NCI-H774 (cell line): ENCODE results near the gene AZI2.

Source experiments
- DNase-seq: peaks from one replicate; lab custom pipeline; 2025; lab: John Stamatoyannopoulos, UW

Gene AZI2, protein sequence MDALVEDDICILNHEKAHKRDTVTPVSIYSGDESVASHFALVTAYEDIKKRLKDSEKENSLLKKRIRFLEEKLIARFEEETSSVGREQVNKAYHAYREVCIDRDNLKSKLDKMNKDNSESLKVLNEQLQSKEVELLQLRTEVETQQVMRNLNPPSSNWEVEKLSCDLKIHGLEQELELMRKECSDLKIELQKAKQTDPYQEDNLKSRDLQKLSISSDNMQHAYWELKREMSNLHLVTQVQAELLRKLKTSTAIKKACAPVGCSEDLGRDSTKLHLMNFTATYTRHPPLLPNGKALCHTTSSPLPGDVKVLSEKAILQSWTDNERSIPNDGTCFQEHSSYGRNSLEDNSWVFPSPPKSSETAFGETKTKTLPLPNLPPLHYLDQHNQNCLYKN

GRCh38 chr3:28348629-28349468, at the start of gene AZI2, which contains the start of gene ZCWPW2:
Gene AZI2 (minus strand): TSS chr3:28348824. CDS start chr3:28340617, 8,207 bp downstream.
Gene ZCWPW2 (plus strand): TSS chr3:28348721. CDS start chr3:28413069, 64,348 bp downstream.
- peak; percentile 90 for DNase-seq

- DNase-seq, result no peak
Measured at GRCh38 chr3:28388978-28389377, 40.4 kb upstream of the AZI2 start.

GRCh38 chr3:28386049-28386448, 37.4 kb upstream of the AZI2 start:
- no peak for DNase-seq

- no peak for DNase-seq
Measured at GRCh38 chr3:28376424-28376823, 27.8 kb upstream of the AZI2 start.

DNA sequence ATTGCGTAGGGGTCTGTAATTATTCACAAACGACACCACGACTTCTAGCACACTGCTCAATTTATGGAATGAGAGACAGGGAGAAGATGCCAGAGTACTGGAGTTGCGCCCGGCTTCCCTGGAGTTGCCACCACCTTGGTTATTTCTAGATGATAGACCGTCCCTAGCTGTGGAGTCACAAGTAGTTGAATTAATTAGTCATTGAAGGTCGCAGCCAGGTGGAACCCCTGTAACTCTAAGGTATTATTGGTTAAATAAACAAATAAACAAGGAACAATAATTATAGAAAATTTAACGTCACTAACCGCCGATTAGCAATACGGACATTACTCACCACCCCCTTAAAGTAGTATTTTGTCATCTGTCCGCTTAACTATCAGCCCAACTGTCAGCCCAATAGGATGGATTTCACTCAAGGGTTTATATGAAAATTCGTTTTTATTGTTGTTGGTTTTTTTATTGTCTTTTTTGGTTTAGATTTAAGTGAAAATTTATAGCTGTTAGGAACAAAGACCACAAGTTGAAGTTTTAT, 911 bp upstream of the AZI2 start:
- peak; percentile 50 for DNase-seq

DNA sequence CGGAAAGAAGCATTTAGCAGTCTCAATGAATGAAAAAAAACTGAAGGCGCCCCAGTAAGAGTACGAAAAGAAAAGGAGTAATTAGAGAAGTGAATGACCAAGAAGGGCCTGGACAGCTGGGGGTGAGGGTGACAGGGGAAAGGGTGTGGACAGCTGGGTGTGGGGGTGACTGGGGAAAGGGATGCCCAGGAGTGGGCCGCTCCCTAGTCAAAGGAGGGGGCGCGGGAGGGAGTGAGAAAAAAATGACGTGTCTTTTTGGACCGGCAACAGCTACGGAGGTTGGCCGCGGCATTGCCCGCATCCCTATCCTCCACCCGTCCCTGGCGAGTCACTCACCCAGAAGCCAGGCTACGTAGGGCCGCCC, 377 bp downstream of the AZI2 start:
- no peak for DNase-seq

GRCh38 chr3:28347374-28348264, 1.0 kb downstream of the AZI2 start:
- no peak for DNase-seq

DNA sequence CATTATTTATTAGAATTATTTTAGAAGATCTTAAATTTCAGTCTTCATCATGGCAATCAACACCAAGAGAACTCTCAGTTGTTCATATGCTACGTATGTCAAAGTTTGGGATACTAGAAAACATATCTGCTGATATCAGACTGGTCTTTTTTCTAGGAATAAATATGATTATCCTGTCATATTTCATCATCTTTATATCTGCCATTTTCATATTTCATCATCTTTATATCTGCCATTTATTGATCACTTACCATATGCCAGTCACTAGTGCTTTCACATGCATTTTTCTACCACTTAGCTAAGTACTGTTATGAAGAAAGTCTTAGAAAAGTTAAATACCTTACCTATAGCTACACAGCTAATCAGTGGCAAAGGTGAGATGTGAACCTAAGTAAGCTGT, 2.9 kb downstream of the AZI2 start:
- no peak for DNase-seq

GRCh38 chr3:28343144-28343543, 5.5 kb downstream of the AZI2 start:
- no peak for DNase-seq

- DNase-seq, result no peak
Measured at GRCh38 chr3:28337230-28337629, 11.4 kb downstream of the AZI2 start.

DNA sequence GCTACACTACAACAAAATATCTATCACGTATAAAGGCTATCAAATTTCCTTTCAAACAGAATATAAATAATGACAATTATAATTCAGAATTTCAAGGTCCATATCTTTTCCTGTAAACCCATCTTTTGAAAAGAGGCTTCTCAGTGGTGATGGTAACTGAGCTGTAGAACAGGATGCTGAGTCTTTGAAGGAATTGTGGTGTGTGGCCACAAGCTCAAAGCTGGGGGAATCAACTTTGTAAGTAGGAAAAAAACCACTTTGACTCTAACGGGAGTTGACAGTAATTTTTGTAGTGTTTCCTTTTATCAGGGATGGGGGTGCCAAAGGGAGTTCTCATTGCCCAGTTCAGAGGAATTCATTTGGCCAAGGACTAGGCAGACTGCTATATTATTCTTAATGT, 13.4 kb downstream of the AZI2 start:
- DNase-seq, result no peak

GRCh38 chr3:28334552-28334951, 14.1 kb downstream of the AZI2 start:
- no peak for DNase-seq

- no peak for DNase-seq
Measured at GRCh38 chr3:28328188-28329151, 20.2 kb downstream of the AZI2 start.

GRCh38 chr3:28326458-28326926, 22.1 kb downstream of the AZI2 start:
- DNase-seq, result no peak

DNA sequence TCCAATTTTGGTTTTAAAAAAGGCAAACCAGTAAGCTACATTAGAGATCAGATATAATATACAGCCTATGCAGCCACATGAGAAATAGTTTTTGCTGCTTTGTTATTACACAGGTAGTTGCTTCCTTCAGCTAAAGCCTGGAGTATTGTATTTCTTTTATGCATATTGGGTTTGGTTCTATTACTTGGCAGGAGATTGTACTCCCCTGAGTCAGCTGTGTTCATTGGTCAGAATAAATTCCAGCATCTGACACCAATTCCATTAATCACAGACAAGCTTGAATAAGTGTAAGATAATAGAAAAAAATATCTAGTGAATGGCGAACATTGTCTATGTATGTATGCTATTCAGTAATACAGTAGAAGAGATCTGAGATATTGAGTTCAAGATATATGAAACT, 26.2 kb downstream of the AZI2 start:
- no peak for DNase-seq

DNA sequence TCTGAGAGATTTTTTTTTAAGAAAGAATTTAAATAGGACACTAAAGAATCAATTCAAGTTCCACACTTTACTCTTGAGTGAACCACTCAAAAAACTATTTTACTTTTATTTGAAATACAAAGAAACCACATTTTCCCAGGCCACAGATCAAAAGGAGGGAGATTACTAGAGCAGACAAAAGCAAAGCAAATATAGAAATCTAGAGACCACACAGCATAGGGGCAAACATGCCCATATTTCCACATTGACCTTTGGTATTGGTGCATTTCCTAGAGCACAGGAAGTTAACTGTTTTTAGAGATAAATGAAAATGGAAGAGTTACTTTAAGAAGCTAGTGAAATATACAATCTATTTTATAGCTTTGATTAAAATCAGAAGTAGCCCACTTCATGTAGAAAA, 27.6 kb downstream of the AZI2 start:
- no peak for DNase-seq

DNA sequence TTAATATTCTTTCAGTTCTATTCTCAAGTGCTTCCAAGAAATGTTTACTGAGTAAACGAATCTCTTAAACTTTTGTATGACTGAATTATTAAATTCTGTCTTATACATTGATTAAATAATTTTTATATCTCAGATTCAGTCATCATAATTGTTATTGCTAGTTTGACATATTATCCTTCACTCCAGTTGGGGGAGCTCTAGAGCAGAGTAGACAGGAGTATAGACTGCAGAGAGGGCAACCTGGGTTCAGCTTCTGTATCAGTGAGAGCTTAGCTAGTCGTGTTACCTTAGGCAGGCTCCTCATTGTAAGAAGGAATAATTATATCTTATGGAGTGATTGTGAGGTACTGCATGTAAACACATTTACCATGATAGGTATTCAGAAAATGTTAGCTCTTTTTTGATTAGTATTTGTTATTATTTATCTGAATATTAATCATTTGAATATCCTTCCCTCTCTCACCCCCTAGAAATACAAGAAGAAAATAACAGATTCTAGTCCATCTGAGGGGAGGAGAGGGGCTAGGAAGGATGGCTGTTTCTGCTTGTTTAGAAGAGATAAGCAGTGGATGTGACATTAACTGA, 31.1 kb downstream of the AZI2 start:
- DNase-seq, result peak; percentile 2

- no peak for DNase-seq
Measured at GRCh38 chr3:28316226-28316625, 32.4 kb downstream of the AZI2 start.

DNA sequence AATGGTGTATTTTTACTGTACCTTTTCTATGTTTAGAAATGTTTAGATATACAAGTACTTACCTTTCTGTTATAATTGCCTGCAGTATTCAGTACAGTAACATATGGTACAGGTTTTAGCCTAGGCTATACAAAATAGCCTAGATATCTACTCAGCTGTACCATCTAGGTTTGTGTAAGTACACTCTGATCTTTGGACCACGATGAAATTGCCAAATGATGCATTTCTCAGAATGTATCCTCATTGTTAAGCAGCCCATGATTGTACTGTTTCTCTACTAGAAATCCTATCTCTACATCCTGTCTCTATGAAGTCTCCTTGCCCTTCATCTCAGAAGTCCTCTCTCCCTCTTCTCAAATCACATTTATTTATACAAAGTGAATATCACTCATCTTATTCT, 32.9 kb downstream of the AZI2 start:
- no peak for DNase-seq

GRCh38 chr3:28308196-28308595, 40.4 kb downstream of the AZI2 start:
- no peak for DNase-seq
